Body of pancreas (tissue), 4 donors: ENCODE data around the gene HPS6. TPM values are rescaled to one million over a fixed set of nuclear protein-coding genes. Genes with fewer than 3 reads are reported as not detected.

Source experiments
- ATAC-seq: fragments of 150-250 bp; one replicate; pipeline ENCODE4 v1.9.1; 2016
- DNase-seq, 4 donors: peaks; one replicate each; pipeline ENCODE4 v3.0.0-alpha.2; 2019
- H3K27ac ChIP-seq, 4 donors: fragments of 200-600 bp; sonication (generic); 1 replicate in 3 of 4; 2 replicates in 1 of 4; pipeline versions ENCODE4 v1.5.1 to v1.6.1; 2016 to 2019; ENCODE audit warnings: mild to moderate bottlenecking in 1 of 4, mixed read lengths in 1 of 4, moderate library complexity in 1 of 4
- H3K27me3 ChIP-seq, 2 donors: fragments of 200-600 bp; sonication (generic); one replicate each; pipeline ENCODE4 v1.6.0; 2016; ENCODE audit warnings: mild to moderate bottlenecking in 1 of 2
- H3K36me3 ChIP-seq, 2 donors: fragments of 200-600 bp; sonication (generic); replicated peaks in 1 of 2; 2 replicates each; pipeline ENCODE4 v1.5.1; 2016; ENCODE audit warnings: low read depth in 2 of 2; ENCODE audit not compliant: insufficient read depth in 1 of 2
- H3K4me1 ChIP-seq: fragments of 200-600 bp; sonication (generic); one replicate; pipeline ENCODE4 v1.6.0; 2016
- H3K4me3 ChIP-seq, 2 donors: fragments of 200-600 bp; sonication (generic); 1 replicate in 1 of 2; 2 replicates in 1 of 2; pipeline ENCODE4 v1.5.1; 2016 to 2019
- H3K9me3 ChIP-seq, 3 donors: fragments of 200-600 bp; sonication (generic); 1 replicate in 2 of 3; 2 replicates in 1 of 3; pipeline ENCODE4 v1.5.1; 2016
- POLR2A ChIP-seq, 3 donors: fragments of 450-650 bp; IDR thresholded peaks; one replicate each; pipeline ENCODE4 v1.6.1; 2016; ENCODE audit warnings: antibody characterized with exemption in 3 of 3, mild to moderate bottlenecking in 2 of 3
- WGBS, 2 donors: methylation state at CpG; one replicate each; pipeline ENCODE4 v1.1.5; 2017; 5-methylcytosine and 5-hydroxymethylcytosine counted together
- intact Hi-C: fragments of 100-400 bp; cut with DNase I; formaldehyde crosslinking; loops from one replicate; pipeline ENCODE4 v1.15.1; 2023
- total RNA-seq, 2 donors: library from RNA; depleted of rRNA; stranded (reverse); fragments of >200 nt; gene quantifications; one replicate each; pipeline ENCODE4 v1.1.0, GENCODE V29; 2016
- TF ChIP-seq, protein P1 (sequence below), 7 experiments: fragments of 450-650 bp in 4 of 7; fragments of 200-600 bp in 3 of 7; sonication (generic) in 3 of 7; IDR thresholded peaks; one replicate each; pipeline ENCODE4 v1.5.1; 2016 to 2019; ENCODE audit warnings: antibody characterized with exemption in 7 of 7

The HPS6 gene
- total RNA-seq, 2 donors from 2014 or later: 16.6 to 33.0 TPM

- Histone ChIP-seq H3K9me3 (no peaks in the 10 kb centered on the region), H3K27ac (peak overlapping the region in 2 of 4 donors; percentile 51 to 70), H3K4me1 (peaks cover 54% of the 10 kb centered on the region), H3K4me3 (no peak overlapping the region), H3K27me3 (no peaks in the 10 kb centered on the region), H3K36me3 (peaks cover 10 to 24% of the 10 kb centered on the region in 2 donors)
- TF ChIP-seq POLR2A (IDR thresholded peaks at IDR 0.05): no peak
- TF ChIP-seq, protein P1, sequence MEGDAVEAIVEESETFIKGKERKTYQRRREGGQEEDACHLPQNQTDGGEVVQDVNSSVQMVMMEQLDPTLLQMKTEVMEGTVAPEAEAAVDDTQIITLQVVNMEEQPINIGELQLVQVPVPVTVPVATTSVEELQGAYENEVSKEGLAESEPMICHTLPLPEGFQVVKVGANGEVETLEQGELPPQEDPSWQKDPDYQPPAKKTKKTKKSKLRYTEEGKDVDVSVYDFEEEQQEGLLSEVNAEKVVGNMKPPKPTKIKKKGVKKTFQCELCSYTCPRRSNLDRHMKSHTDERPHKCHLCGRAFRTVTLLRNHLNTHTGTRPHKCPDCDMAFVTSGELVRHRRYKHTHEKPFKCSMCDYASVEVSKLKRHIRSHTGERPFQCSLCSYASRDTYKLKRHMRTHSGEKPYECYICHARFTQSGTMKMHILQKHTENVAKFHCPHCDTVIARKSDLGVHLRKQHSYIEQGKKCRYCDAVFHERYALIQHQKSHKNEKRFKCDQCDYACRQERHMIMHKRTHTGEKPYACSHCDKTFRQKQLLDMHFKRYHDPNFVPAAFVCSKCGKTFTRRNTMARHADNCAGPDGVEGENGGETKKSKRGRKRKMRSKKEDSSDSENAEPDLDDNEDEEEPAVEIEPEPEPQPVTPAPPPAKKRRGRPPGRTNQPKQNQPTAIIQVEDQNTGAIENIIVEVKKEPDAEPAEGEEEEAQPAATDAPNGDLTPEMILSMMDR (IDR thresholded peaks at IDR 0.05): no peak
- intact Hi-C loops: no loop called here
- DNase-seq (no peak), ATAC-seq (no peak)
- 69 to 72% methylated on average over 4 to 7 of the region's 7 CpGs for WGBS, 2 donors
These were observed 48.3 kb downstream of the HPS6 start for GRCh38 chr10:102113261-102113955.

GRCh38 chr10:102113956-102114857 is 49.1 kb downstream of the HPS6 start:
- H3K27ac ChIP-seq: peak overlapping the region; percentile 21 to 70 (median 42)
- TF ChIP-seq, protein P1 (IDR thresholded peaks at IDR 0.05): no peak
- no peak for TF ChIP-seq POLR2A (IDR thresholded peaks at IDR 0.05)
- 2 to 3% methylated on average over 12 to 42 of the region's 45 CpGs for WGBS, 2 donors
- no peaks in the 10 kb centered on the region for H3K9me3 ChIP-seq
- DNase-seq (peak in 2 of 4 donors; percentile 18 to 26), ATAC-seq (peak; percentile 4)
- peaks cover 5 to 16% of the 10 kb centered on the region in 2 donors for H3K36me3 ChIP-seq
- no peaks in the 10 kb centered on the region for H3K27me3 ChIP-seq
- peaks cover 62% of the 10 kb centered on the region for H3K4me1 ChIP-seq
- peak overlapping the region; percentile 14 to 32 for H3K4me3 ChIP-seq
- intact Hi-C loops: no loop called here

- peak; percentile 79 for ATAC-seq
- DNase-seq: peak; percentile 85 to 91 (median 87)
- H3K4me1 ChIP-seq: peaks cover 65% of the 10 kb centered on the region
- peak overlapping the region; percentile 14 to 32 for H3K4me3 ChIP-seq
- TF ChIP-seq POLR2A (IDR thresholded peaks at IDR 0.05): peak in 2 of 3 donors; percentile 45 to 72
- TF ChIP-seq, protein P1 (IDR thresholded peaks at IDR 0.05): no peak
- intact Hi-C loops: no loop called here
- peaks cover 4 to 11% of the 10 kb centered on the region in 2 donors for H3K36me3 ChIP-seq
- peak overlapping the region in 3 of 4 donors; percentile 51 to 70 (median 64) for H3K27ac ChIP-seq
- no peaks in the 10 kb centered on the region for H3K9me3 ChIP-seq
- WGBS, 2 donors: 3% methylated on average over 13 to 23 of the region's 23 CpGs
- H3K27me3 ChIP-seq: no peaks in the 10 kb centered on the region
These were observed 49.9 kb downstream of the HPS6 start for GRCh38 chr10:102114861-102115618.

DNA sequence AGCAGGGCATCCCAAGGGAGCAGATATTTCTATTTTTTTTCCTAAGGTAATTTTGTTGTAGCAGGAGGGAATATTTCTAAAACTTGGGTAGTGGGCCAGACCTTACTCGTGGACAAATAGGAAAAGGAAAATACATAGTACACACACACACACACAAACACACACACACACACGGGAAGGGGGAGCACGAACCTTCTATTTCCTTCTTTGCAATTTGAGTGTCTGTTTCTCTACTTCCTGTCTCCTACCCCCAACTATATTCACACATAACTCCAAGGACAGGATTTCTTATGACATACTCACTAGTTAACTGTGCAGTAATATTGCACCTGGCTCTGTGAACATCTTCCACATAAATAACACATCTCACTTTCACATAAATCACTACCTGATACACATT is 50.6 kb downstream of the HPS6 start:
- Histone ChIP-seq H3K4me1 (peaks cover 67% of the 10 kb centered on the region), H3K4me3 (no peak overlapping the region), H3K27me3 (no peaks in the 10 kb centered on the region), H3K27ac (peak overlapping the region in 2 of 4 donors; percentile 70 to 92), H3K36me3 (peaks cover 0 to 3% of the 10 kb centered on the region in 2 donors), H3K9me3 (no peaks in the 10 kb centered on the region)
- 10% methylated on average over 3 of the region's 3 CpGs for WGBS, 2 donors
- no peak for DNase-seq
- ATAC-seq: no peak
- TF ChIP-seq, protein P1 (IDR thresholded peaks at IDR 0.05): no peak
- no peak for TF ChIP-seq POLR2A (IDR thresholded peaks at IDR 0.05)
- intact Hi-C loops: no loop called here
